ENCODE results near the gene EXOC3. TPM values are rescaled to one million over a fixed set of nuclear protein-coding genes. Genes with fewer than 3 reads are reported as not detected.
"Not testable (repeated sequence)": the region's sequence is repeated elsewhere in the genome, so short reads cannot be mapped to it uniquely, and the experiment has no call there.

EXOC3 gene
- total RNA-seq, 2 donors from 2014 or later, result 60.2 to 89.8 TPM

GRCh38 chr5:401146-402034 is 41.6 kb upstream of the EXOC3 start:
- peak overlapping the region in 1 of 2 donors; percentile 77 for H3K27ac Mint-ChIP-seq
- H3K36me3 Mint-ChIP-seq, result no peaks in the 10 kb centered on the region
- no peaks in the 10 kb centered on the region for H3K9me3 Mint-ChIP-seq
- H3K4me1 Mint-ChIP-seq (ENCODE audit: low read depth in 2 of 2), result peaks cover 3 to 12% of the 10 kb centered on the region in 2 donors
- peaks cover 18 to 24% of the 10 kb centered on the region in 2 donors for H3K27me3 Mint-ChIP-seq
- DNase-seq (ENCODE audit: low spot score) (no peak), ATAC-seq (peak in 1 of 2 donors; percentile 18)
- no peak overlapping the region for H3K4me3 Mint-ChIP-seq

- not testable (repeated sequence) for ATAC-seq; H3K36me3 Mint-ChIP-seq; H3K4me3 Mint-ChIP-seq; H3K9me3 Mint-ChIP-seq; DNase-seq (ENCODE audit: low spot score); H3K27ac Mint-ChIP-seq
- H3K27me3 Mint-ChIP-seq, result peaks cover 18 to 24% of the 10 kb centered on the region in 2 donors
- peaks cover 3 to 12% of the 10 kb centered on the region in 2 donors for H3K4me1 Mint-ChIP-seq (ENCODE audit: low read depth in 2 of 2)
These were observed 40.8 kb upstream of the EXOC3 start for GRCh38 chr5:402219-402614.

- Mint-ChIP-seq H3K4me3 (no peak overlapping the region), H3K36me3 (no peaks in the 10 kb centered on the region), H3K9me3 (no peaks in the 10 kb centered on the region), H3K27me3 (peaks cover 18 to 24% of the 10 kb centered on the region in 2 donors), H3K27ac (no peak overlapping the region), H3K4me1 (ENCODE audit: low read depth in 2 of 2) (peaks cover 3 to 12% of the 10 kb centered on the region in 2 donors)
- DNase-seq (ENCODE audit: low spot score) (no peak), ATAC-seq (no peak)
These were observed 40.2 kb upstream of the EXOC3 start for GRCh38 chr5:402615-403359.

- Mint-ChIP-seq H3K36me3 (no peaks in the 10 kb centered on the region), H3K27me3 (peaks cover 18 to 24% of the 10 kb centered on the region in 2 donors), H3K9me3 (no peaks in the 10 kb centered on the region), H3K27ac (no peak overlapping the region), H3K4me3 (no peak overlapping the region), H3K4me1 (ENCODE audit: low read depth in 2 of 2) (peaks cover 3 to 12% of the 10 kb centered on the region in 2 donors)
- DNase-seq (ENCODE audit: low spot score) (no peak), ATAC-seq (no peak)
These were observed 39.0 kb upstream of the EXOC3 start for GRCh38 chr5:403995-404394.

GRCh38 chr5:404666-405241 is 38.2 kb upstream of the EXOC3 start:
- H3K27ac Mint-ChIP-seq, result no peak overlapping the region
- H3K4me3 Mint-ChIP-seq, result no peak overlapping the region
- no peaks in the 10 kb centered on the region for H3K36me3 Mint-ChIP-seq
- H3K27me3 Mint-ChIP-seq, result peaks cover 20 to 28% of the 10 kb centered on the region in 2 donors
- no peak for ATAC-seq
- no peak for DNase-seq (ENCODE audit: low spot score)
- H3K9me3 Mint-ChIP-seq, result no peaks in the 10 kb centered on the region
- peaks cover 3 to 8% of the 10 kb centered on the region in 2 donors for H3K4me1 Mint-ChIP-seq (ENCODE audit: low read depth in 2 of 2)

DNA sequence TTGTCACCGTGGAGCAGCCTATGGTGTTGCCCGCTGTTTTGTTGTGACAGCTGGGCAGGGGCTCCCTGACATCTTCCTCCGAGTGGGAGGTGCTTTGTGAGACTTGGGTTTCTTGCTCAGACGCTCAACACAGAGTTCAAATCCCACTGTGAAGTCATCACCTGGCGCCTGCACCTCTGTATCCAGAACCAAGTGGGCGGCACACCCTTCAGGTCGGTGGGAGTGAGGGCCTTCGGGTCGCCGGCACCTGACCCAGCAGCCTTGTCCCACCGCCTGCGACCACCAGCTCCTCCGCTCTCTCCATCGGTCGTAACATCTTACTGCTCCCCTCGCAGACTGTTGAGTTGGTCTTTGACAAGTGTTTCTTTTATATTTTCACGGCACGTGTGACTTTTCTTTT is 37.6 kb upstream of the EXOC3 start:
- no peak for DNase-seq (ENCODE audit: low spot score)
- no peak overlapping the region for H3K27ac Mint-ChIP-seq

GRCh38 chr5:406041-406440 is 36.9 kb upstream of the EXOC3 start:
- DNase-seq (ENCODE audit: low spot score) (no peak), ATAC-seq (no peak)
- Mint-ChIP-seq H3K27ac (no peak overlapping the region), H3K36me3 (no peaks in the 10 kb centered on the region), H3K27me3 (peaks cover 24 to 33% of the 10 kb centered on the region in 2 donors), H3K4me3 (no peak overlapping the region), H3K9me3 (no peaks in the 10 kb centered on the region), H3K4me1 (ENCODE audit: low read depth in 2 of 2) (no peaks in the 10 kb centered on the region)

More for the DNA sequence above, 37.6 kb upstream of the EXOC3 start:
- Mint-ChIP-seq H3K36me3 (no peaks in the 10 kb centered on the region), H3K9me3 (no peaks in the 10 kb centered on the region), H3K4me1 (ENCODE audit: low read depth in 2 of 2) (peaks cover 0 to 2% of the 10 kb centered on the region in 2 donors), H3K27me3 (peaks cover 23 to 30% of the 10 kb centered on the region in 2 donors), H3K4me3 (no peak overlapping the region)
- ATAC-seq, result no peak

GRCh38 chr5:407051-407450 is 35.9 kb upstream of the EXOC3 start:
- no peaks in the 10 kb centered on the region for H3K9me3 Mint-ChIP-seq
- H3K27ac Mint-ChIP-seq, result no peak overlapping the region
- no peak for DNase-seq (ENCODE audit: low spot score)
- peaks cover 17 to 30% of the 10 kb centered on the region in 2 donors for H3K27me3 Mint-ChIP-seq
- ATAC-seq, result no peak
- no peaks in the 10 kb centered on the region for H3K36me3 Mint-ChIP-seq
- no peak overlapping the region for H3K4me3 Mint-ChIP-seq
- no peaks in the 10 kb centered on the region for H3K4me1 Mint-ChIP-seq (ENCODE audit: low read depth in 2 of 2)

- no peak overlapping the region for H3K4me3 Mint-ChIP-seq
- H3K27ac Mint-ChIP-seq, result no peak overlapping the region
- no peaks in the 10 kb centered on the region for H3K4me1 Mint-ChIP-seq (ENCODE audit: low read depth in 2 of 2)
- H3K36me3 Mint-ChIP-seq, result no peaks in the 10 kb centered on the region
- H3K27me3 Mint-ChIP-seq, result peaks cover 14 to 29% of the 10 kb centered on the region in 2 donors
- no peak for ATAC-seq
- DNase-seq (ENCODE audit: low spot score), result no peak
- no peaks in the 10 kb centered on the region for H3K9me3 Mint-ChIP-seq
These were observed 35.1 kb upstream of the EXOC3 start for GRCh38 chr5:407801-408268.

DNA sequence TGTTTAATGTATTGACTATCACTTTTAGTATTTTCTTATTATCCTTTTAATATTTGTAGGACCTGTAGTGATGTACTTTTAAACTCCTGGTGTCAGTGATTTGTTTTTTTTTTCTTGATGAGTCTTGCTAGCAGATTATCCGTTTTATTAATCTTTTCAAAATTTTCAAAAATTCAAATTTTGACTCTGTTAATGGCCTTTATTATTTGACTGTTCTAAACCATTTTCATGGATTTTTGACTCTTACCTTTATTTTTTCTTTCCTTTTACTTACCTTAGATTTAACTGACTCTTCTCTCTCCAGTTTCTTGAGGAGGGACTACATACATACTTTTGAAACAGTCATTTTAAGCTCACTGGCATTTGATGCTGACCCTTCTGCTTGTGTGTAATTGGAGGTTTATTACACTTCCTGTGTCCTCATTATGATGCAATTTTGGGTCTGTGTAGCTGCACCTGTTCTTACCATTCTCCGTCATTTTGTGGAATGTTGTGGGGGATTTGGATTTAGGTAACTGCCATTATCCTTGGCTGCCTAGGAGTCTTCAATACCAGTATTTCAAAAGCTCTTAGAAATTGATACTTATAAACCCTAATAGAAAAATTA is 32.0 kb upstream of the EXOC3 start:
- Mint-ChIP-seq H3K4me3 (no peak overlapping the region), H3K9me3 (no peaks in the 10 kb centered on the region), H3K4me1 (ENCODE audit: low read depth in 2 of 2) (peaks cover 0 to 9% of the 10 kb centered on the region in 2 donors), H3K36me3 (no peaks in the 10 kb centered on the region), H3K27me3 (peaks cover 7 to 13% of the 10 kb centered on the region in 2 donors), H3K27ac (no peak overlapping the region)
- DNase-seq (ENCODE audit: low spot score) (no peak), ATAC-seq (no peak)

DNA sequence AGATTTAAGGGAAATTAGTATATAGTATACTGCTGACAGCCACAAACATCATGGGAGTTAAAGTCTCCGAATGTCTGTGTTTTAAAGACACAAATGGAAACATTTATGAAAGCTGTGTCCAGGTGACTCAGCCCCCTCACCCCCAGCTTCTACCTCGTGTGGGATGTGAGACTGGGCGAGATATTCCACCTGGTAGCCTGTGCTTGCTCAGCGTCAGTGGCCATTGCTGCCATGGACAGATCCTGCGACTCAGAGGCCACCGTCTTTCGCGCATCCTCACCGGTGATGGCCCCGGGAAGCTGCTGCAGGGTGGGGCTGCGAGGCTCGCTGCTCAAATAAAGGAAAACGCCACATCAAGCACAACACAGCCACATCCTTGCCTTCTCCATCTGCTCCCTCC is 31.2 kb upstream of the EXOC3 start:
- DNase-seq (ENCODE audit: low spot score) (no peak), ATAC-seq (no peak)
- Mint-ChIP-seq H3K27me3 (peaks cover 7 to 13% of the 10 kb centered on the region in 2 donors), H3K4me3 (no peak overlapping the region), H3K36me3 (no peaks in the 10 kb centered on the region), H3K27ac (no peak overlapping the region), H3K9me3 (no peaks in the 10 kb centered on the region), H3K4me1 (ENCODE audit: low read depth in 2 of 2) (peaks cover 0 to 16% of the 10 kb centered on the region in 2 donors)

- not testable (repeated sequence) for H3K9me3 Mint-ChIP-seq, H3K4me3 Mint-ChIP-seq, H3K36me3 Mint-ChIP-seq, H3K27me3 Mint-ChIP-seq
- ATAC-seq, result peak; percentile 39 to 91
- Mint-ChIP-seq H3K27ac (peak overlapping the region in 1 of 2 donors; percentile 57), H3K4me1 (ENCODE audit: low read depth in 2 of 2) (peaks cover 0 to 16% of the 10 kb centered on the region in 2 donors)
- peak; percentile 82 for DNase-seq (ENCODE audit: low spot score)
These were observed 27.7 kb upstream of the EXOC3 start for GRCh38 chr5:414991-415927.
